SW 1271 (cell line): Measurements from ENCODE around the gene DHX57.
A peak's percentile ranks its signal among the peaks of the same experiment; 100 is the strongest.
"Not testable (repeated sequence)": the region's sequence is repeated elsewhere in the genome, so short reads cannot be mapped to it uniquely, and the experiment has no call there.

ENCODE experiments used
- DNase-seq, 2 experiments: peaks; one replicate each; lab custom pipeline; 2025; lab: John Stamatoyannopoulos, UW

The DHX57 gene

GRCh38 chr2:38794235-38794946 lies 81.3 kb downstream of the DHX57 start:
- DNase-seq, result no peak

GRCh38 chr2:38793511-38793910 lies 82.2 kb downstream of the DHX57 start:
- no peak for DNase-seq

GRCh38 chr2:38792751-38793150 lies 83.0 kb downstream of the DHX57 start:
- no peak for DNase-seq

DNA sequence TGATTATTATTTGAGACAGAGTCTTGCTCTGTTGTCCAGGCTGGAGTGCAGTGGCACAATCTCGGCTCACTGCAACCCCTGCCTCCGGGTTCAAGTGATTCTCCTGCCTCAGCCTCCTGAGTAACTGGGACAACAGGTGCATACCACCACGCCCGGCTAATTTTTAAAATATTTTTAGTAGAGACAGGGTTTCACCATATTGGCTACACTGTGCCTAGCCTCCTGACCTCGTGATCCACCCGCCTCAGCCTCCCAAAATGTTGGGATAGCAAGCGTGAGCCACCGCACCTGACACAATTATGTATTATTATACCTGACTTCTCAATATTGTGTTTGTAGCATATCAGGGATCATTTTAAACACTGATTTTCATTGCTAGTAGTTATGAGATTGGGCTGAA lies 83.4 kb downstream of the DHX57 start:
- not testable (repeated sequence) for DNase-seq

GRCh38 chr2:38791744-38792143 lies 84.0 kb downstream of the DHX57 start:
- no peak for DNase-seq

DNA sequence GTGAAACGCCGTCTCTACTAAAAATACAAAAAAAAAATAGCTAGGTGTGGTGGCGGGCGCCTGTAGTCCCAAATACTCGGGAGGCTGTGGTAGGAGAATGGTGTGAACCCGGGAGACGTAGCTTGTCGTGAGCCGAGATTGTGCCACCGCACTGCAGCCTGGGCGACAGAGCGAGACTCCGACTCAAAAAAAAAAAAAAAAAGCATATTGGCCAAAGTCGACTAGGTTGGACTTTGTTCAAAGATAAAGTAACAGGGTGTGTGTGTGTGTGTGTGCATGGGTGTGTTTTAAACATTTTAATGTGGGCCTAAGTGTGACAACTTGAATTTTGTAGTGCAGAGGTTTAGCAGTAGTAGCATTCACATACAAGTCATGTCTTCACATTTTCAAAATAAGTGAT lies 86.0 kb downstream of the DHX57 start:
- no peak for DNase-seq

DNA sequence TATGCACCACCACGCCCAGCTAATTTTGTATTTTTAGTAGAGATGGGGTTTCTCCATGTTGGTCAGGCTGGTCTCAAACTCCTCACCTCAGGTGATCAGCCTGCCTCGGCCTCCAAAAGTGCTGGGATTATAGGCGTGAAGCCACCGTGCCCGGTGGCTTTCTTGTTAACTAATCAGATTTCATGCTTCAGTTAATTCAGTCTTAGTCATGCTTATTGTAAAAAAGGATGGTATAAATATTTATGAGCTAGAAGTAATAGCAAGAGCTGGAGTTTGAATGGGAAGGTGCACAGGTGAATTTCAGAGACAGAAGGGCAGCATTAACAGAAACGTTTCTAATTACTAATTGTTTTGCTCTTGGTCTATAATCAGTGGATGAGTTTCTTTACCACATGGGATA lies 87.4 kb downstream of the DHX57 start:
- DNase-seq, result no peak

GRCh38 chr2:38783586-38783985 lies 92.1 kb downstream of the DHX57 start:
- no peak for DNase-seq

DNA sequence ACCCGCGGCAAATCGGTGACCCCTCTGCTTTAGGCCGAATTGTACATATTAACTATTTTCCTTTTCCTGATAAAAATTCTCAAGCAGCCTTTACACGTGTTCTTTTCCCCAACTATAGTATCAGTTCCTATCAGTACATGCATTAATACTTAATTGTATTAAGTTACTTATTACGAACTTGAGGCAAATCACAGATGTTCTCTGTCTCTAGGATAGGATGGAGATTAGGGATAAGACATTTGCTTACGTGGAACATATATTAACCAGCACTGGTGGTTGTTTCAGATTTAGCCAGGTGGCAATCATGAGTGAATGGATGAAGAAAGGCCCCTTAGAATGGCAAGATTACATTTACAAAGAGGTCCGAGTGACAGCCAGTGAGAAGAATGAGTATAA lies 97.0 kb downstream of the DHX57 start:
- DNase-seq, result no peak

DNA sequence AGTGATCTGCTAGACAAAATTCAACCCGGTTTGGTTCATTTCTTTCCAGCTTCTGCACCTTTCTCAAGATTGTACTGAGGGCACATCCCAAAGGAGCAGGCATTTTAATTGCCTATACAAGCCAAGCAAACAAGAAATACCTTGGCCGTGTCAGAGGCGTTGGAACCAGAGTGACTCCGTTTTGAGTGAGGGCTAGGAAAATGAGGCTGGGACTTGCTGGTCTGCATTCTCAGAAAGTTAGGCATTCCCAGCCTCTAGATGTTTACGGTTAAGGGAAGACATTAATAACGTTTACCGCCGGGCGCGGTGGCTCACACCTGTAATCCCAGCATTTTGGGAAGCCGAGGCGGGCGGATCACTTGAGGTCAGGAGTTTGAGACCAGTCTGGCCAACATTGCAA lies 99.2 kb downstream of the DHX57 start:
- DNase-seq, result no peak

DNA sequence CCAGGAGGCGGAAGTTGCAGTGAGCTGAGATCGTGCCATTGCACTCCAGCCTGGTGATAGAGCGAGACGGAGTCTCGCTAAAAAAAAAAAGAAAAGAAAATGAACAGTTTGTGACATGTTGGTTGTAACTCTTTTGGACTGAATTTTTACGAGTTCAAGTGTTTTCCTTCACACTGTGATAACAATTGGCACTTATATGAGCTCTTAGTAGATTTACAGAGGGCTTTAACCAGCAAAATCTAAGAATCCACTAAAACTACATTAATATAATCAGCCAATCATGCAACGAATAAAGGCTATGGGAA lies 99.9 kb downstream of the DHX57 start:
- no peak for DNase-seq

GRCh38 chr2:38775097-38775920 lies 100.4 kb downstream of the DHX57 start:
- no peak for DNase-seq

GRCh38 chr2:38771632-38772031 lies 104.1 kb downstream of the DHX57 start:
- no peak for DNase-seq

- no peak for DNase-seq
Observed at GRCh38 chr2:38765551-38765950, 110.2 kb downstream of the DHX57 start.

GRCh38 chr2:38765149-38765548 lies 110.6 kb downstream of the DHX57 start:
- DNase-seq, result no peak

- DNase-seq, result no peak
Observed at GRCh38 chr2:38763728-38764127, 112.0 kb downstream of the DHX57 start.

- no peak for DNase-seq
Observed at GRCh38 chr2:38763228-38763627, 112.5 kb downstream of the DHX57 start.

GRCh38 chr2:38755891-38756290 lies 119.8 kb downstream of the DHX57 start:
- DNase-seq, result not testable (repeated sequence)

DNA sequence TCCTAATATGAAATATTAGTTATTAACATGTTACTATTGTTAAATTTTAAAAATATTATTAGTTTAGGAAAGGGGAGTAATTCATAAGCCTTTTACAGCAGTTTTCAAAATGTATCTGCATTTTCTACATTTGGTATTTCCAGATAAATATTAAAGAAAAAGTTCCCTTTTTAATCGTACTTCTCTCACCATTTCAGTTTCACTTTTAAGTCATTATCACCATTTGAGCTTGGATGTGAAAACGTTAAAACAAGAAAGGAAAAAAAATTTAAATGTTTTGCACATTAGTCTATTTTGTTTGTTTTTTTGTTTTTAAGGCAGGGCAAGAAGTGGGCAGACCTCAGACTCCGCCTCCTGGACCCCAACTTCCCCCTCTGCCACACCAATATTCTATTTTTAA lies 121.2 kb downstream of the DHX57 start:
- no peak for DNase-seq

- no peak for DNase-seq
Observed at GRCh38 chr2:38754049-38754448, 121.7 kb downstream of the DHX57 start.

DNA sequence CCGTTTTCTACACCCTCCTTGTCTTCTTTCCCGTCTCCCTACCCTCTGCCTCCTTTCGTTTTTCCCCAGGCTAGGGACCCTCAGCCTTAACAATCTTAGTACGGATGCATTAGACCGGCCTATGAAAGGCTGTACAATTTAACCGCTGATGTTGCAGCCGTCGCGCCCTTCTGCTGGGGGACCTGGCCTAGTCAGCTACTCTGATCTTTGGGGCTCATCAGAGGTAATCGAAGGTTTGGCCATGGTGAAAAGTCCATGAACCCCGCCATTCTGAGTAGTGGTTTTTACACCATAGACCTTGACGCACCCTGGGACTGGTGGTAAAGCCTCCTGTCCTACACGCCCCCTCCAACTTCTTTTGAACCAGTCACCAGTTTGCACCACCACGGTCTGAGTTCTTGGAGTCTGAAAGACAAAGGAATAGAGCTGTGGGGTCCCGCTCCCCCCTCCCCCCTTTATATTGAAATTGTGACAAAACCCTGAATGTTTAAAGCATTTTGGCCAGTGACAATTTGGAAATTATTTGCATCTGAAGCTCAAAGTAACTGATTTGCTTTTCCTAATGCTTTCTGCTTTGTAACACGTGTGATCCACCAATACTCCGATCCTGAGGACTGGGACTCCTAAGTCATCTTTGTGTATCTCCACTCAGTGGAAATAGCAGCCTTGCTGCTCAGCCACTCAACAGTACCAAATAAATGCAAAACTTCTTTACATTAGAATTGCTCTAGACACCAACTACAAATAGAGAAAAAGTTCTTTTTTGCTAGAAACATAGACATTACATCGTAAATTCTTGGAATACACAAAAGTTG lies 123.9 kb downstream of the DHX57 start:
- peak in 1 of 2 experiments; percentile 51 for DNase-seq

GRCh38 chr2:38750891-38751595 lies 124.7 kb downstream of the DHX57 start, which contains the start of gene SRSF7:
Gene SRSF7, minus strand, starts transcription at chr2:38751361. Its CDS starts 105 bp downstream, at chr2:38751256.
- peak; percentile 97 to 99 for DNase-seq
